NCI-H2029 (cell line): Measurements from ENCODE around the gene GJB6.
A peak's percentile ranks its signal among the peaks of the same experiment; 100 is the strongest.

ENCODE experiments used
- DNase-seq: peaks from one replicate; lab custom pipeline; 2025; lab: John Stamatoyannopoulos, UW

GJB6 gene

GRCh38 chr13:20227288-20227687, 4.8 kb downstream of the GJB6 start:
- no peak for DNase-seq

GRCh38 chr13:20222553-20222952, 9.6 kb downstream of the GJB6 start:
- no peak for DNase-seq

GRCh38 chr13:20221772-20222171, 10.3 kb downstream of the GJB6 start:
- DNase-seq: no peak

- no peak for DNase-seq
These were observed 12.5 kb downstream of the GJB6 start for GRCh38 chr13:20219577-20219976.

- no peak for DNase-seq
These were observed 15.0 kb downstream of the GJB6 start for GRCh38 chr13:20217168-20217567.

- DNase-seq: no peak
These were observed 22.2 kb downstream of the GJB6 start for GRCh38 chr13:20209948-20210347.

GRCh38 chr13:20206698-20207235, 25.4 kb downstream of the GJB6 start:
- DNase-seq: no peak

- no peak for DNase-seq
These were observed 25.9 kb downstream of the GJB6 start for GRCh38 chr13:20206065-20206697.

- DNase-seq: no peak
These were observed 33.3 kb downstream of the GJB6 start for GRCh38 chr13:20198781-20199180.

- peak; percentile 32 for DNase-seq
These were observed 34.7 kb downstream of the GJB6 start for GRCh38 chr13:20197361-20197834.

GRCh38 chr13:20195801-20196200, 36.3 kb downstream of the GJB6 start:
- no peak for DNase-seq

GRCh38 chr13:20193907-20194631, 38.0 kb downstream of the GJB6 start:
- no peak for DNase-seq

GRCh38 chr13:20193162-20193906, 38.8 kb downstream of the GJB6 start:
- no peak for DNase-seq

- no peak for DNase-seq
These were observed 39.3 kb downstream of the GJB6 start, which contains the start of gene GJB2 for GRCh38 chr13:20192836-20193161. Gene GJB2 (minus strand): TSS chr13:20192938. CDS start chr13:20189581, 3,357 bp downstream.

GRCh38 chr13:20192158-20192835, 39.8 kb downstream of the GJB6 start:
- DNase-seq: no peak

- no peak for DNase-seq
These were observed 40.6 kb downstream of the GJB6 start for GRCh38 chr13:20191311-20192157.

GRCh38 chr13:20190481-20191310, 41.4 kb downstream of the GJB6 start:
- DNase-seq: no peak

- no peak for DNase-seq
These were observed 42.0 kb downstream of the GJB6 start for GRCh38 chr13:20190076-20190475.

GRCh38 chr13:20188667-20189553, 43.2 kb downstream of the GJB6 start:
- no peak for DNase-seq
